Amygdala (tissue), 56 donors: ENCODE data around the gene TMC1.
"Not testable (repeated sequence)": the region's sequence is repeated elsewhere in the genome, so short reads cannot be mapped to it uniquely, and the experiment has no call there.

Experiments
- DNase-seq, 56 donors: peaks; one replicate each; lab custom pipeline; 2025; lab: John Stamatoyannopoulos, UW

The TMC1 gene

DNA sequence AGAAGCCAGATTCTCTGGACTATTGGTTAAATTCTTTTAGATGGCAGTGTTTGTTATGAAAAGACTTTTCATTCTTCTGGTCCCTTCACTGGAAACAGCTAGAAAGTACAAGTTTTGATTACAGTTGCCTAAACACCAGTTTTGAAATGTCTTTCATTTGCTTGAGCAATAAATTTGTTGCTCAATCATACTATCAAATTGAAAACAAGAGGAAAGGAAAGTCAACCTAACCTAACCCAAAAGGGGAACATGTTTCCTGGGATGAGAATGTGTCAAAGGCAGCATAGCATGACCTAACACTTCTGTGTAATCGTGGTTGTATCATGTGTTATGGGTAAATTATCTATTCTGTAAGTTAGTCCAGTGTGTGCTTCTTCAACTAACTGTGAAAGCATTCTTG is 213.2 kb downstream of the TMC1 start:
- no peak for DNase-seq

DNA sequence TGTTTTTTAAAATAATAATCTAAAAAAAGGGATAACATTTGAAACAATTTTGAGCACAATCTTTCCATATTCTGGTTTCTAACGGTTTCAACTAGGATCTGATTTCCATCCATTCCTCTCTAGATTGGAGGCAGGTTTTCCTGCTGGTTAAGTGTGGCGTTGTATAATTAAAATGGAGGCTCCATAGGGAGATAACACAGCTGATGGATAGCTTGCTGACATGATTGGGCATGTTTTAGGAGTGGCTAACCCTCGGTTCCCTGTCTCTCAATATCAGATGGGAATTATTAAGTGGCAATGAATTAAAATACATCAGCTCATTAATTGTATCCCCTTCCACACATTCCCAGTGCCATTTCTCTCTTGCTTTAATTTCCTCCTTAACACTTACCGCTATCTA is 222.4 kb downstream of the TMC1 start:
- no peak for DNase-seq

DNA sequence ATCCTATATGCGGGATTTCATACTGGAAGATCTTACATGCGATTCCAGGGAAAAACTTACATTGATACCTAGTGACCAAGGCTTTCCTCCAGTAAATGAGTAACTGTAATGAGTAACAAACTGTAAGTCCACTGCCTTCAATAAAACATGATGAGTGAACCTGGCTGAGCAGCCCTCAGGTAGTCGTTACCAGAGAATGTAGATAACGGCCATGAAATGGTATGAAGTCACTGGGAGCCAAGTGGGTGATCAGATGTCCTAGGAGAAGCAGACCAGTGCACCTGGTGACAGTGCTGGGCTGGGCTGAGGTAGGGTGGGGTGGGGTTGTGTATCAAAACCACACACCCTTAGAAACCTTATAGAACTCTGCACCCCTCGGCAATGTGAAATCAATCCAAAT is 227.9 kb downstream of the TMC1 start:
- DNase-seq: no peak

DNA sequence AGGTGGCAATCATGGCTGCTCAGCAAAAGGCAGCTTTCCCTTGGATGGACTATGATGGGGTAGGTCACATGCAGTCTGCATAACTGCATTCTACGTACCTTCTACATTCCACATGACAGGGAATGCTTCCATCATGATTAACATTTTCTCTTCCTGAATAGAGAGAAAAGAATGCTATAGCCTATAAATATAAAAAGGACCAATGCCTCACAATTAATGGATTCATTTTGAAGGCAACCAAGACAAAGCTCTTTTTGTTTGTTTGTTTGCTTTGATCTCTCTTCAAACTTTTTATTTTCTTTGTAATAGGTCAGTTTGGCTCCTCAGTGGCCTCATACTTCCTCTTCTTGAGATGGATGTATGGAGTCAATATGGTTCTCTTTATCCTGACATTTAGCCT is 230.1 kb downstream of the TMC1 start:
- DNase-seq: no peak

DNA sequence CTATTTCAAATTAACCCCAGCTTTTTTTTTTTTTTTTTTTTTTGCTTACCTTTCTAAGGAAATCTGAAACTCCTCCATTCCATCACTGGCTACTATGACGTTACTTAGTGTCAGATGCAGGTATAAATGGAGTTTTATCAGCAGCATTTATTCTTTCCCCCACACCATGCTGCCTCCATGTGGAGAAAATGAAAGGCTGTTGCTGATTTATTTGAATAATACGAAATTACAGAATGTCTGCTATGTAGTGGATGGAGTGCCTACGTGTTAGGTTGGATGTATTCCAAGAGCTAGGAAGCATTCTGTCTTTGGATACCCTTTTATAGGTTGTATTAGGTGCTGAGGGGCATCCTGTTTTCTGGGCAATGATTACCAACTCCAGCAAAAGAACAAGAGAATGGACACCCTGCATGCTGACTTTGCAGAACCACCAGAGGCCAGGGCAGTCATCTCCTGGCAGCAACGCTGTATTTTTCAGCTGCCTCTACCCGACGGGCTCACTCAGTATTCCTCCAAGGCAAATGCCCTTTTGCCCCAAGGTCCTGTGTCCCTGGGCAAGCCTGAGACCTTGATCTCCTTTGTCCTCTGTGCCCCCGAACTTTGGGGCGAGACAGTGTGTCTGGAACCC is 232.0 kb downstream of the TMC1 start:
- DNase-seq: peak in 6 of 56 donors; percentile 1 to 28 (median 8)

DNA sequence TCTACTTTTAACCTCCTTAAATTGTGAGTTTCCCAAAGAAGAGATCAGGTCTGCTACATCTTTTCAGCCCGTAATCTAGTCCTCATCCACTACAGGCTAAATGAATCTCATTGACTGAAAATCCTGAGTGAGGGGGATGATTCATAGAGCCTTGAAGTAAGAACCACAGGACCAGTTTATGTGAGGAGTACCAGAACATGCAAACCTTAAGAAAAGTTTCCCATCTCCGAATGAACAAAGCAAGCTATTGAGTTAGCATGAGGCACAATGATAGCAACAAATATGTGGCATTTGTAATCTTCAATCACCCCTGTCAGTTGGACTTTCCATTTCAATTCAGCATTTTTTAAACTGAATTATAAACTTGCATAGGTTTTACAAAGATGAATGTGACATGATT is 234.4 kb downstream of the TMC1 start:
- DNase-seq: no peak

DNA sequence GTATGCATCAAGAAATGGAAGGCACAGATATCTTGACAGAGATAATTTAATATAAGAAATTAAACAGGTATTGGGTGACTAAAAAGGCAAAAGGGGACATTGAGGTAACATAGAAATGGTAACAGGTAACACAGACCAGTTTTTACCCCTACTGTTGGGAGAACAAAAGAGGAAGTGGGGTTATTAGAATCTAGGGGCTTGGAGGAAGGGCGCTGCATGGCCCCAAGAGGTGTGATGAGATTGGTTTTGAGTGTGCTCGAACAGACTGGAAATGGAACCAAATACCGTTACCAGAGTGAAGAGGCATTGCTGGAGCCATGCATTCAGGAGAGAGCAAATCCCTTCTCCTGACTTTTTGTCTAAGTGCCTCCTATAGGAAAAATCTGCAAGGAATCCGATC is 237.5 kb downstream of the TMC1 start:
- no peak for DNase-seq

DNA sequence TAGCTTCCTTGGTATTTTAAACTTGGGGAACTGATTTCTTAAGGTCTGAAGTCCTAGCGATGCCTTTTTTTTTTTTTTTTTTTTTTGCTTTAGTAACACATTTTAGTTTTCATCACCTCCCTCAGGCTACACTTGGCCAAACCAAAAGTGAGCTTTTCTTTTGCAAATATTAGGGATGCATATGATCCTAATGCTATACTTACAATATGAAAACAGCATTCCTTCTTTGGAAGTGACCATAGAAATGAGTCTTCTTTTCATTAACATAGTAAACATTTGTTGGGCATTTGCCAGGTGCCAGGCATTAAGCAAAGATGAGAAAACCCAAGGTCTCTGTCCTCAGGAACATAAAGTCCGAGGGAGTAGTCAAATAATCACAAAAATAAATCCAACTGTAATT is 241.6 kb downstream of the TMC1 start:
- DNase-seq: no peak

DNA sequence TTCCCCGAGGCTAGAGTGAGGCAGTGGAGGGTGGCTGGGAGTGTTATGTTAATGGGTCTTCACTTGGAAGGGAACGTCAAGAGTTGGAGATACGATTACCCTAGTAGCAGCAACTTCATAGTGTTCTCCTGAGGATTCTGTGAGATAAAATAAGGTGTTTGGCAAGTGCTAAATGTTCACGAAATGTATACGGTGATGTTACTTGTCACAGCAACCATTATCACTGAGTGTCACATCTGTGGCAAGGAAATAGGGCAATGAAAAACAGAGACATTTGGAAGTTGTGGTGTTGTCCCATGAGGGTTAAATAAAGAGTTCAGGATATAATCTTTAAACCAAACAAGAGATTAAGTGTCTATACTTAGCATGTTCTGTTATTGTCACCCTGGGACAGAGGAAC is 248.1 kb downstream of the TMC1 start:
- no peak for DNase-seq

DNA sequence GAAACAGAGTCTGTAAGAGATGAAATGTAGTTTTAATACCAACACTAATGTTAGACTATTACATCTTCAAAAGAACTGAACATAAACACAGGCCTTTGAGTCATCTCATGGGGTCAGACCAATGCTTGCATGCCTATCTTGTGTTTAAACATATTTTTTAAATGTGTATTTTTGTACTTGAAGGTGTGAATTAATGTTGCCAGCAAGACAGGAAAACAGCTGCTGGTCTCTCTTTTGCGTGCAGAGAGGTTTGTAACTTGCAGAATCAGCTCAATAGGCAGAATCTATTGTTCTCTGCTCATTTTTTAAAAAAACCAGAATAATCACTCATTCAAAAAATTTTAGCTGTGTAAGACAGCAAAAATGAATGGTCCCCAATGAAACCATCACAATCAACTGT is 251.3 kb downstream of the TMC1 start:
- no peak for DNase-seq

DNA sequence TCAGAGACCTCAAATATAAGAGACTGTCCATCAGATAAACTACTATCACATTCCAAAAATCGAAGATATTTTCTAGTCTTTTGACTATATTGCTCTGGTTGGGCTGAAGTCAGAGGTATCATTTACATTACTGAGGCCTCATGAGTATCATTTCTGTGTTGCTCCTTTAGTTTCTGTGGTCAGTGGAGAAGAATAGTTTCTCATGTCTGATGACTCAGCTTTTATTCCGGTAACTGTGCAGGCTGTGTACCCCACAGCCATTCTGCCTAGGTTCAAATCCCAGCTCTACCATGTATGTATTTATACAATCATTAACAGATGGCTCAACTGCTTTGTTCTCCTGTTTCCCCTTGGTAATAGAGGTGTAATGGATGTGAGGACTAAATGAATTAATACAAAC is 252.2 kb downstream of the TMC1 start:
- DNase-seq: no peak

DNA sequence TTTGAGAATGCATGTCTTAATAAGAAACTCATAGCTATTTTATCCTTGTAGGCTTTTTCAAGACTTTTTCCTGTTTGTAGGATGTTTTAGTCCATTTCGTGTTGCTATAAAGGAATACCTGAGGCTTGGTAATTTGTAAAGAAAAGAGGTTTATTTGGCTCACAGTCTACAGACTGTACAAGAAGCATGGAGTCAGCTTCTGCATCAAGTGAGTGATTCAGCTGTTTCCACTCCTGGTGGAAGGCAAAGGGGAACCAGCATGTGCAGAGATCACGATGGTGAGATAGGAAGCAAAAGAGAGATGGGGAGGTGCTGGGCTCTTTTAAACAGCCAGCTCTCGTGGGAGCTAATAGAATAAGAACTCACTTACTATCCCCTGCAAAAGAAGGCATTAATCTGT is 254.2 kb downstream of the TMC1 start:
- no peak for DNase-seq

DNA sequence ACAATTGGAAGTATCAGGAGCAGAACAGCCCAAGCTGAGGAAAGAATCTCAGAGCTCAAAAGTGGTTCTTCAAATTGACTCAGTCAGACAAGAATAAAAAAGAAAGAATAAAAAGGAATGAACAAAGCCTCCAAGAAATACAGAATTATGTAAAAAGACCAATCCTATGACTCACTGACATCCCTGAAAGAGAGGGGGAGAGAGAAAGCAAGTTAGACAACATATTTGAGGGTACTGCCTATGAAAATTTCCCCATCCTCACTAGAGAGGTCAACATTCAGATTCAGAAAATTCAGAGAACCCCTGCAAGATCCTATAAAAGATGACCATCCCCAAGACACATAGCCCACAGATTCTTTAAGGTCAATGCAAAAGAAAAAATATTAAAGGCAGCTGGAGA is 258.2 kb downstream of the TMC1 start:
- no peak for DNase-seq

DNA sequence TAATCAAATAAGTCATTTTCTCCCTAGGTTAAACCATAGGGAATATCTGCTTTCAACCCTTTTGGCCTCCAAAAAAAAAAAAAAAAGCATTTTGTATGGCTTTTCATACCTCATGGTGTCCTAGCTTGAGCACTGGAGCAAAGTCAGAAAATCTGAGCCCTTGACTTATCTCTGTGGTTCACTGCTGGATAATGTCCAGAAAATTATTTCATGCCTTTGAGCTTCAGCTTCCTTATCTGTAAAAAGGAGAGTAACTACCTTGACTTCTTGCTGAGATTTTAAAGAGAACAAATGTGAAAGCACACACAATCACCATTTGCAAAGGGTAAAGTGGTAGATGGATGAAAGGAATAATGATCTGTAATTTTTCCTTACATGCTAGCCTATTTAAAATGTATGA is 265.5 kb downstream of the TMC1 start:
- DNase-seq: no peak

DNA sequence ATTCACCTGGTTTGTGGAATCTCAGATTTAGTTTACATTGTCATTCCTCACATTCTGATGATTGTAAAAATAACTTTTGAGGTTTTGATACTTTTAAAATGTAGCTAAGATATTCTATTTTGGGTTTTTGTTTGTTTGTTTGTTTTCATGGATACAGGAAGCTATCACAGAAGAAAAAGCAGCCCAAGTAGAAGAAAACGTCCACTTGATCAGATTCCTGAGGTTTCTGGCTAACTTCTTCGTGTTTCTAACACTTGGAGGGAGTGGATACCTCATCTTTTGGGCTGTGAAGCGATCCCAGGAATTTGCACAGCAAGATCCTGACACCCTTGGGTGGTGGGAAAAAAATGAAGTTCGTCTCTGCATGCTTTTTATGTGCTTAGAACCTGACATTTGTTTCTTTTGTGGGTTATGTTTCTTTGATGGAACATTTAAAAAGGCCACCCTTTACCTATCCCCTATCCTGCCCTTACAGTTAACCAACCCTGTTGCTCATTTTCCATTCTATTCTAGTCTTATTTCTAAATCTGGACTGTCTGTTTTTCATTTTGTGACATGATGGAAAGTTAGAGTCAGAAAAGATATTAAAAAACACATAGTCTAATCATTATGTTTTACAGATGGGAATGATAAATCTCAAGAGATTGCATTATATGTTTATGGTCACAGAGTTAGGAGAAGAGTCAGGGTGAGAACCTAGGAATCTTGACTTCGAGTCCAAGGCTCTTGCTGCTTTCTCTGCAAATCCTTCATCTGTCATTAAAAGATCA is 267.7 kb downstream of the TMC1 start:
- DNase-seq: no peak

DNA sequence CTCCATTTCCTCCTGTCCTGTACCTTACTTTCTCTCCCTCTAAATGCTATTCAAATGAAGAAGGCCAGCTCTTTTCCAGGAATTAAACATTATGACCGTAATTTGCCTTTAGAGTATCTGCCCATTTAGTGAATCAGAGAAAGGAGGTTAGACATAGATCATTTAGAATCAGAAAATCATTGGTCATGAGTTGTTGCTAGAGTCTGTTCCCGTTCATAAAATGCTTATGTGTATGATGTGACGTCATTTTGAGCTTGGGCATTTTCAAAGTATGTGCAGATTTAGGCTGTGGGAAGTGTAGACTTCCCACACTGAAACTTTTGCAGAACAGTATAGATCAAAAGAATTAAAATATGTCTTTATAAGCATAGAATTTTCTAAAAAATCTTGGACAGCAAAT is 268.5 kb downstream of the TMC1 start:
- no peak for DNase-seq

DNA sequence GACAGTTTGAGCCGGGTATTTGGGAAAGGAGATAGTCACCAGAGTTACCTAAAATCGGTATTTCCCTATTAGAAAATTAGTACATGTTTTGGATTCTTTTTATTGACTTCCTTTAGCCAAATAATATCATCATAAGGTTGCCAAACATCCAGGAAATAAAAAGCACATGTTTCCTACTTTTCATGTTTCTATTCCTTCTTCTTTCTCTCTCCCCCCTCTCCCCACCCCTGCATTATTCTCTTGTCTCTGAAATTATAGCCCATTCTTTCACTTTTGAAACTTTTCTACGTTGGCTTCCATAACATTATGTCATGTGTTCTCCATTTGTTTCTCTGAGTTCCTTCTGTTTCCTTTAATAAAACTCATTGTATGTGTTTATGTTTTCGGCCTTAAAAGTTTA is 269.6 kb downstream of the TMC1 start:
- DNase-seq: no peak

DNA sequence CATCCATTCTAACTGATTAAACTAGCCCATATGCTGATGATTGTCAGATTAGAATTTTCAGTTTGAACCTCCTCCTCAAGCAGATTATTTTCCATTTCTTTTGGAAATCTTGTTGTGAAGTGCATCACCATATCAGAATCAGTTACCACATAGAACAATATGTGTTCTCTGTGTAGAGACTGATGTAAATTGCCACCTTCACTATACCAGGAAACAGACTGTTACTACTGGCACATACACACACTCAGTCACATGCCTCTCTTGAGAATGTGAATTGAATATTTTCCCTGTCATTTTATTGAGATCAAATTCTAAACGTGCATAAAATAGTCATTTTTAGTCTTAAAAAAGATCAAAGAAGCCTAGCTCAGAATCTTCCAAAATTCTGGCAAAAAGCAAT is 270.0 kb downstream of the TMC1 start:
- DNase-seq: no peak

DNA sequence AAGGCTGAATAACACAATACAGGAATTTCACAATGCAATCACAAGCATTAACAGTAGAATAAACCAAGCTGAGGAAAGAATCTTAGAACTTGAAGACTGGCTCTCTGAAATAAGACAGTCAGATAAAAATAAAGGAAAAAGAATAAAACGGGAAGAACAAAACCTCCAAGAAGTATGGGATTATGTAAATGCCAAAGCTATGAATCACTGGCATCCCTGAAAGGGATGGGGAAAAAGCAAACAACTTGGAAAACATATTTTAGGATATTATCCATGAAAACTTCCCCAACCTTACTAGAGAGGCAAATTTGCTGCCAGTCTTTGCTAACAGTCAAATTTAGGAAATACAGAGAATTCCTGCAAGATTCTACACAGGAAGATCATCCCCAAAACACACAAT is 273.5 kb downstream of the TMC1 start:
- no peak for DNase-seq

DNA sequence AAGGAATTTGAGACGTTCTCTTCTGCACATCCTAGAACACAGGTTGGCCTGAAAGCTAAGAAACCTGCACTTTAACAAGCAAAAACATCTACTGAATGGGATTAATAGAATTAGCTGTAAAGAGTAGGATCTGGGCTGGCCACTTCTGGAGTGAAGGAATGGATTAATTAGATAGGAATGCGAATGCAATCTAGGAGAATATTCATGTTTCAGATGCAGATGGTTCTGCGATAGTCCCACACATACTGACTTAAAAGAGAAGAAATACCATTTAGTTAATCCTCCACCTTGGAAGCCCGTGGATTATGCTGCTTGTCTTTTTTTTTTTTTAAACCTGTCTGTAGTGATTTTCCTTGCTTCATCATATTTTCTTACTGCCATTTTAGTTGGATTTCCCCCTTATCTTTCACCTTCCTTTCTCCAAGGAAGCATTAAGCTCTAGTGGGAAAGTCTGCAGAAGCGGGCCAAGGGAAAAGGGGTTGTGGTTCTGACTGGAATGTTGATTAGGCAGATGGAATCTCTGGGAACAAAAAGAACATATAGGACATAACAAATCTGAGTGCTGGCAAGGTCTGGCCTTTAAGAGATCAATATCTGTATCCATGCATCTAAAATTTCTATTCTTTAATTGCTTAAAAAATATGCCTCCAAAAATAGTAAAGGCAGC is 279.1 kb downstream of the TMC1 start:
- no peak for DNase-seq

DNA sequence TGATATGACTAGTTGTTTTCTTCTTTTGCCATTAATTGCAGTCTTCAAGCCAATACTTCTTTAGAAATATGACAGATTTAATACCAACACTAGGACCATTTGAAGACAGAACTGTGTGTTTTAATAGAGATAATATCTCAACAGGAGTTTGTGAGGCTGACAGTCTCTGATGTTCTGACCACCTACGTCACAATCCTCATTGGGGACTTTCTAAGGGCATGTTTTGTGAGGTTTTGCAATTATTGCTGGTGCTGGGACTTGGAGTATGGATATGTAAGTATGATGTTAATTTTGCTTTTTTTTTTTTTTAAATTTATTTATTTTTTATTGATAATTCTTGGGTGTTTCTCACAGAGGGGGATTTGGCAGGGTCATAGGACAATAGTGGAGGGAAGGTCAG is 283.8 kb downstream of the TMC1 start:
- no peak for DNase-seq

DNA sequence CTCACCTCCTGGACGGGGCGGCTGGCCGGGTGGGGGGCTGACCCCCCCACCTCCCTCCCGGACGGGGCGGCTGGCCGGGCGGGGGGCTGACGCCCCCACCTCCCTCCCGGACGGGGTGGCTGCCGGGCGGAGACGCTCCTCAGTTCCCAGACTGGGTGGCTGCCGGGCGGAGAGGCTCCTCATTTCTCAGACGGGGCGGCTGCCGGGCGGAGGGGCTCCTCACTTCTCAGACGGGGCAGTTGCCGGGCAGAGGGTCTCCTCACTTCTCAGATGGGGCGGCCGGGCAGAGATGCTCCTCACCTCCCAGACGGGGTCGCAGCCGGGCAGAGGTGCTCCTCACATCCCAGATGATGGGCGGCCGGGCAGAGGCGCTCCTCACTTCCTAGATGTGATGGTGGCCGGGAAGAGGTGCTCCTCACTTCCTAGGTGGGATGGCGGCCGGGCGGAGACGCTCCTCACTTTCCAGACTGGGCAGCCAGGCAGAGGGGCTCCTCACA is 285.0 kb downstream of the TMC1 start:
- DNase-seq: not testable (repeated sequence)
